Measurements from ENCODE around the gene NASP.

The NASP gene

GRCh38 chr1:45620588-45621500 lies 37.0 kb downstream of the NASP start:
- no peak for DNase-seq

- DNase-seq, result no peak
Measured at GRCh38 chr1:45621501-45621836, 37.6 kb downstream of the NASP start.

- no peak for DNase-seq
Measured at GRCh38 chr1:45621895-45622523, 38.2 kb downstream of the NASP start.

GRCh38 chr1:45622524-45623394 lies 38.9 kb downstream of the NASP start:
- DNase-seq, result no peak

- no peak for DNase-seq
Measured at GRCh38 chr1:45623972-45624371, 40.1 kb downstream of the NASP start, which contains the start of gene CCDC17. Gene CCDC17, minus strand, starts transcription at chr1:45624054. Its CDS starts 145 bp downstream, at chr1:45623909.

GRCh38 chr1:45629035-45629434 lies 45.2 kb downstream of the NASP start:
- no peak for DNase-seq

DNA sequence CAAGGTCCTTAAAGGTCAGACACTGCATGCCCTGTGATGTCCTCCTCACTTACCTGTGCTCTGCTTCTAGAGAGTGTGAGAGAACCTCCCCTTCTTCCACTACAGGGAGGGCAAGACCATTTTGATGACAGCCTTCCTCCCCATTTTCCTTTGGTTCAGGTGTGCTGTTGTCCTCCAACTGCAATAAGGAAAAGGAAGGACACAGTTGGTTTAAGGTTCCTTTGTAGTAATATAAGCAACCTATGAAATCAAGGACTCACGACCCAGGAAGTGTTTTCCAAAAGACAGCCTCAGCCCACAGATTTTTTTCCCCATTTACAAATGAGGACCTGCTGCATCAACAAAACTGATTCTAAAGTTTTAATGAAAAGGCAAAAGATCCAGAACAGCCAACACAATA lies 46.6 kb downstream of the NASP start:
- no peak for DNase-seq

- no peak for DNase-seq
Measured at GRCh38 chr1:45635211-45635610, 51.4 kb downstream of the NASP start.

DNA sequence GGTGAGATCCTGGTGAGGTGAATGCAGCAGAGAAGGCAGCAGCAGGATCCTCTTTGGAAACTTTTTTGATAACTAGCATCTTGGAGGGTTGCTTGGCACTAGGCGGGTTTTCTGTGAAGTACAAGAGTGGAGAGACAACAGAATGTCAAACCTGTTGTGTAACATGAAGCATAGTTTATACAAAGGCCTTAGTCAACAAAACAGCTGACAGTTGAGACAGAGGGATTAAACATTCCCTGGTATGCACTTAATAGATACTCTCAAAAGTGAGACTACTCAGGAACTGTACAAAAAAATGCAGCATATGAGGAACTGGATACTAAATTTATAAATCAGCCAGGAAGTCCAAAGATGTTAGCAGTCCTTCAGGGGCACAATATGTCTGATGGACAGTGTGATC lies 56.5 kb downstream of the NASP start:
- DNase-seq, result no peak

- DNase-seq, result no peak
Measured at GRCh38 chr1:45643321-45643720, 59.5 kb downstream of the NASP start.

DNA sequence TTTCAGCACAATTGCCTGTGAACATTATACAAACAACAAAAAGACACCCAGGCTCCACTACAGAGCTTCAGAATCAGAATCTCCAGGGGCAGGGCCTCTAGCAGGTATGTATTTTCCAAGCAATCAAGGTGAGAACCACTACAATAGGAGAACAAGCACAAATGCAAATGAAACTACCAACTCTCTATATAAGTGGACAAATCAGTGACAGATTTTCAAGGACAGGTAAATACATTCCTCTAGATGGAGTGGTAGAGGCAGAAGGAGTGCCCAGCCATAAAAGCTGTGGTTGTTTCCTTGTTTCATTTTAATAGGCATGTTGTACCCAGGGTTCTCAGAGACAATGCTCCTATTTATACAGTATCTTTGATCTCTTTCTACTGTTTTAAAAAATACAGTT lies 60.1 kb downstream of the NASP start:
- DNase-seq, result peak; percentile 64

DNA sequence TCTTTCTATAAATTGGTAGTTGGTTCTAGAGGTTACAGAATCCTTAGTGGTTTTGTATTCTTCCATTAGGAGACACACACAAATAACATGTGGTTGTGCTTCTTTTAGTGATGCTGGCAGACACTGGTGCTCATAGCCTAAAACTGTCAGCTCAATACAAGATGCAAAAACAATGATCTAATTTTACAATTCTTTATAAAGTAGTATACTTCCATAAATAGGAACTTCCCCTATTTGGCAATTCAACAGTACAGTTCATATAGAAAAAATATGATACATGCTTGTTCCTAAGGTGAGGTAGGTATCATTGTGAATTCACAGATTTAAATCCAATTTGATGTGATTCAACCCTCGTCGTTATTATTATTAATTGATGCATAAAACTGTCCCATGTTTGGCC lies 60.8 kb downstream of the NASP start:
- no peak for DNase-seq

- DNase-seq, result no peak
Measured at GRCh38 chr1:45647248-45648021, 63.6 kb downstream of the NASP start.

DNA sequence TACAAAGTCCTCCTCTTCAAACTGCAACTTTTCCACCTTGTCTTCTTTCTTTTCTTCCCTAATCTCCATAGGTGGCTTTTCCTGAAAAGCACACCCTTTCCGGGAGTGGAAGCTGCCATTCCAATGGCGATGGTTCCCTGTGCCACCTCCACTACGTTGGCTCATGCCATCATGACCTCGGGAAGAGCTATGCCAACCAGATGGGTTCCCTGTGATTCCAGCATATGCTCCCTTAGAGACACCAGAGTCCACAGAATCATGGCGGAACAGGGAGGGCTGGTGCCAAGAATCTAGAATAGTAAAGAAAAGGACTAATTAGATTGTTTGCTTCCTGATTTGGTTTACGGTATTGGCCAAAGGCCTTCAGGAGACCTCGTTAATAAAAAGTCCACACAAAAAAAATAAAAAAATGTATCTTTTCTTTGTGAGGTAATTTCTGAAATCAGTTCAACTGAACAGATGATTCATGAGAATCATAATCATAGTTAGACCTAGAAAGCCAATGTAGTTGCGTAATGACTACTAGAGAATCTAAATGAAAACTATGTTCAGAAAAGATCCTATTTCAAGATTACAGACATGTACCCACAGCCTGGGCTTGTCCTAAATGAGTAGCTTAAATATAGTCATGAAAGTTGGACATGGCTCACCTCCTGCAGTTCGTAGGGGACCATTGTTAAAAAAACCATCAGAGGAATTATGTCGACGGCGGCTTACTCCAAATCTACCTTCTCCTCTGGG lies 70.9 kb downstream of the NASP start:
- DNase-seq, result no peak

DNA sequence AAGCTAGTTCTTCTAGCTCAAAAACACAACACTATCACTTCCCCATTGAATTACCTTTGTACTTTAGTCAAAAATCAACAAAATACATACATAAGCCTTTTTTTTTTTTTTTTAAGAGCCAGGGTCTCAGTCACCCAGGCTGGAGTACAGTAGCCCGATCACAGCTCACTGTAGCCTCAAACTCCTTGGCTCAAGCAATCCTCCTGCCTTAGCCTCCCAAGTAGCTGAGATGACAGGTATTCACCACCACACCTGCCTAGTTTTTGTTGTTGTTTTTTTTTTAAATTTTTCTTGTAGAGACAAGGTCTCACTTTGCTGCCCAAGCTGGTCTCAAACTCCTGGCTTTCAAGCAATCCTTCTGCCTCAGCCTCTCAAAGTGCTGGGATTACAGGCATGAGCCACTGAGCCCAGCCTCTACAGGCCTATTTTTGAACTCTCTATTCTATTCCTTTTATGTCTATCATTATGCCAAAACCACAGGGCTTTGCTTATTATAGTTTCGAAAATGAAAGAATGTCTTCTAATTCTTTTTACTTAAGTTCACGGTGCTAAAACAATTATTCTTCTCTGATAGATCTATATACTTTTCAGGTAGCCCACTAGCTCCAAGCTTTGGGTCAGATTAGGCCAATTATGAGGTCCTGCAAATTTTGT lies 72.9 kb downstream of the NASP start:
- DNase-seq, result no peak

DNA sequence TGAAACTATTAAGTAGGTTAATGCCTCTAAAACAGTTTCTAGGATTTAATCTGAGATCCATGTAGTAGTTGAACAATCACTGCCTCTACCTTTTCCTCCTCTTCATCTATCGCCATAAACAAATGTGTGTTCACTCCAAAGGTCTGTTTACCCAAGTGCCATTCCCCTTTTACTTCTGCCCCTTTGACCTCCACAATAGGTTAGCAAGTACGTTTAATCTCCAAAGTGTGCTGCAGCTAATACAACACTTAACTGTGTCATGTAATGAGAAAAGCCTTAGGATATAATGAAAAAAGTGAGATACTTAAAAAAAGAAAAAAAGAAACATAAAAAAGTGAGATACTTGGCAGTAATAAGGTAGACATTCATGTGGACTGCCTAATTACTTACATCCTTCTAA lies 74.3 kb downstream of the NASP start:
- no peak for DNase-seq

DNA sequence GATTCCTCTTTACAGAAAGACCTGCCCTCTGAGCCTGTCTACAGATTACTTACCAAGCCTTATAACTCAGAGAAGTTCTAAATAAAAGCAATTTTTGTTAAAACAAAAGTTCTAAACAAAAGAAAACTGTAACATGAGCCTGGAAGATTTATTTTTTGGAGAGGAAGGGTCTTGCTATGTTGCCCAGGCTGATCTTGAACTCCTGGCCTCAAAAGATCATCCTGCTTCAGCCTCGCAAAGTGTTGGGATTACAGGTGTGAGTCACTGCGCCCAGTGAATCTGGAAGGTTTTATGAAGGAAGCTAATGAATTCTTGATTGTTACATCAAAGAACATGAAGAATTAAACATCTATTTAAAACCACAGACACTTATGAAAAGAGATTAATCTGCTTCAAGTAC lies 75.4 kb downstream of the NASP start:
- DNase-seq, result no peak

DNA sequence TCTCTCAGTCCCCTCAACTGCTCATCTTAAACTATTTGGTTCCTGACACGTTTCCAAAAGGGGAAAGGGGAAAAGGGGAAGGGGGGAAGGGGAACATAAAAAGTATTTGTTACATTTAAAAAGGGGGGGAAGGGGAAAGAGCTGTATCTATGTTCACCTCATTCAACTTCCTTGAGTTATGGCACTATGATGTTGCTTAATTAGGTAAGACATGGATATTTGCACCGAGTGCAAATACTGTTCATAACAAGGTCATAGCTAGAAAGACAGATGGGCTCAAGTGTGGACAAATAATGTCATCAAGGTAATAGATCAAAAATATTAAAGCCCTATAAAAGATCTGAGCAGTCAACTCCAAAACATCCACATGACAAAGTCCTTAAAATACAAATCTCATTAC lies 76.5 kb downstream of the NASP start:
- DNase-seq, result no peak

DNA sequence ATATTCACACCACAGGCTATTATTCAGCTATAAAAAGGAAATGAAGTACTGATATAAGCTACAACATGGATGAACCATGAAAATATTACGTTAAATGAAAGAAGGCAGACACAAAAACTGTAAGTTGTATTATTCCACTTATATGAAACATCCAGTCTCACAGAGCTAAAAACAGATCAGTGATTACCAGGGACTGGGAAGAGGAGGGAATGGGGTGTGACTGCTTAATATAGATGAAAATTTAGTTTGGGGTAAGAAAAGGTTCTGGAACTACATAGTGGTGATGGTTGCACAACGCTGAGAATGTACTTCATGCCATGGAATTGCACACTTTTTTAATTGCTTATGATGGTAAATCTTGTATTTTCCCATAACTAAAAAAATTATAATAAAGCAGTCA lies 83.0 kb downstream of the NASP start:
- no peak for DNase-seq

DNA sequence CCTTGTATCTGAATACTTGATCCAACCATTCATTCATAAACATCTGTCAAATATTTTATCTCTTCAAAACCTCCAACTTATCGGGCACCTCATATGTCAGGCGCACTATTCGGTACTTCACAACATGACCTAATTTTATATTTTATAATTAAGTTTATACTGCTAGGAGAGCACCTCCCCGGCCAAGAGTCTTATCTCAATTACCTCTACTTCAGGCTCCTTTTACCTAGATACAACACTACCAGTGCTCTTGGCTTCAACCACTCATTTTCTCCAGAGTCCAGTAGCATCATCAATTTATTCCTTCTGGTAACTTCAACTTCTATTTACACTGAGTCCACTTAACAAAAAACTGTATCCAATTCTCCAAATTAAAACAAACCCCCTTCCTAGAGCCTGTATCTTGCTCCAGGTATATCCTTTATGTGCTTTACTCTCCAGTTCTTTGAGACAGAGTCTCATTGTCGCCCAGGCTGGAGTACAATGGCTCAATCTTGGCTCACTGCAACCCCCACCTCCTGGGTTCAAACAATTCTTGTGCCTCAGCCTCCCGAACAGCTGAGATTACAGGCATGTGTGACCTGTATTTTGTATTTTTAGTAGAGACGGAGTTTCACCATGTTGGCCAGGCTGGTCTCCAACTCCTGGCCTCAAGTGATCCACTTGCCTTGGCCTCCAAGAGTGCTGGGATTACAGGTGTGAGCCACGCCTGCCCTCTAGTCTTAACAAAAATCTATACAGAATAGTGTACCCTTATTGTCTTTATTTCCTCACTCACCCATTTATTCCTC lies 83.7 kb downstream of the NASP start:
- no peak for DNase-seq

Measured in NCI-H526 treated with DMSO at 0.1 percent for 48 hours (cell line).